HL-60 (cell line): ENCODE measurements around the gene LSG1.

Experiments used
- DNase-seq, 2 experiments: peaks; one replicate each; pipeline ENCODE4 v3.0.0-alpha.2; 2010 to 2020; ENCODE audit warnings: low read depth in 1 of 2, low spot score in 1 of 2
- H3K27ac ChIP-seq: fragments of 250-450 bp; sonication (Bioruptor Pico); replicated peaks from 2 replicates; pipeline ENCODE4 v1.5.1; 2020; ENCODE audit warnings: mild to moderate bottlenecking, moderate library complexity
- H3K27me3 ChIP-seq: fragments of 250-450 bp; sonication (Bioruptor Pico); 2 replicates; pipeline ENCODE4 v1.5.1; 2021; ENCODE audit warnings: mild to moderate bottlenecking, moderate library complexity; ENCODE audit not compliant: insufficient read depth, poor library complexity, severe bottlenecking
- H3K4me3 ChIP-seq: replicated peaks from 2 replicates; pipeline ENCODE4 v1.5.1; 2011; ENCODE audit warnings: mild to moderate bottlenecking, control low read depth, low read length; ENCODE audit not compliant: insufficient read depth
- CTCF ChIP-seq: IDR thresholded peaks from one replicate; pipeline ENCODE4 v1.5.1; 2011; ENCODE audit warnings: low read length, control low read depth, inconsistent platforms; ENCODE audit not compliant: insufficient read depth
- GABPA ChIP-seq: IDR thresholded peaks from 2 replicates; pipeline ENCODE4 v1.6.1; 2012; ENCODE audit warnings: low read depth
- POLR2AphosphoS5 ChIP-seq: IDR thresholded peaks from 2 replicates; pipeline ENCODE4 v1.6.1; 2012; ENCODE audit warnings: low read depth
- REST ChIP-seq: IDR thresholded peaks from 2 replicates; pipeline ENCODE4 v1.6.1; 2012; ENCODE audit warnings: low read depth; ENCODE audit not compliant: insufficient replicate concordance
- SPI1 ChIP-seq: IDR thresholded peaks from 2 replicates; pipeline ENCODE4 v1.6.1; 2012; ENCODE audit warnings: low read depth, mild to moderate bottlenecking, borderline replicate concordance

Gene LSG1

GRCh38 chr3:194705761-194706160, 33.8 kb upstream of the LSG1 start:
- Histone ChIP-seq H3K4me3 (no peak overlapping the region), H3K27ac (no peak overlapping the region), H3K27me3 (no peaks in the 10 kb centered on the region)
- no peak for DNase-seq
- TF ChIP-seq SPI1: no peak
- no peak for TF ChIP-seq POLR2AphosphoS5
- no peak for TF ChIP-seq REST
- no peak for TF ChIP-seq GABPA
- no peak for TF ChIP-seq CTCF

- DNase-seq: no peak
- Histone ChIP-seq H3K27me3 (no peaks in the 10 kb centered on the region), H3K27ac (no peak overlapping the region), H3K4me3 (no peak overlapping the region)
- TF ChIP-seq REST (no peak), GABPA (no peak), SPI1 (no peak)
These were observed 33.2 kb upstream of the LSG1 start for GRCh38 chr3:194705227-194705626.

- TF ChIP-seq SPI1 (no peak), POLR2AphosphoS5 (no peak), CTCF (no peak), REST (no peak), GABPA (no peak)
- DNase-seq: no peak
- H3K4me3 ChIP-seq: no peak overlapping the region
- no peak overlapping the region for H3K27ac ChIP-seq
- H3K27me3 ChIP-seq: no peaks in the 10 kb centered on the region
These were observed 30.6 kb upstream of the LSG1 start for GRCh38 chr3:194702545-194702944.

- TF ChIP-seq REST (no peak), POLR2AphosphoS5 (no peak), CTCF (no peak), GABPA (no peak), SPI1 (no peak)
- no peak for DNase-seq
- Histone ChIP-seq H3K4me3 (no peak overlapping the region), H3K27me3 (no peaks in the 10 kb centered on the region), H3K27ac (no peak overlapping the region)
These were observed 24.7 kb upstream of the LSG1 start for GRCh38 chr3:194696702-194697101.
